HFFc6 (cell line): ENCODE data around the gene MOB2. TPM values are rescaled to one million over a fixed set of nuclear protein-coding genes. Genes with fewer than 3 reads are reported as not detected.

Source experiments
- DNase-seq: peaks from one replicate; pipeline ENCODE4 v3.0.0-alpha.2; 2018
- H3K27ac Mint-ChIP-seq: 2 replicates; pipeline ENCODE4 v1.8.0; 2020; ENCODE audit warnings: mild to moderate bottlenecking, mixed read lengths
- H3K27me3 Mint-ChIP-seq: 2 replicates; pipeline ENCODE4 v1.8.0; 2021; ENCODE audit warnings: mild to moderate bottlenecking, moderate library complexity, mixed read lengths; ENCODE audit not compliant: insufficient read depth
- H3K36me3 Mint-ChIP-seq: 2 replicates; pipeline ENCODE4 v1.8.0; 2021; ENCODE audit warnings: low read depth, mixed read lengths
- H3K4me1 Mint-ChIP-seq: 2 replicates; pipeline ENCODE4 v1.8.0; 2020; ENCODE audit warnings: low read depth, mixed read lengths
- H3K4me3 Mint-ChIP-seq: 2 replicates; pipeline ENCODE4 v1.8.0; 2020; ENCODE audit warnings: mild to moderate bottlenecking, moderate library complexity, mixed read lengths
- H3K9me3 Mint-ChIP-seq: 2 replicates; pipeline ENCODE4 v1.8.0; 2020; ENCODE audit warnings: mild to moderate bottlenecking, mixed read lengths
- total RNA-seq, 6 experiments: library from RNA; stranded (reverse); fragmentation: NEBNext Ultra II Directional; extraction: Animal tissue kit (Norgen Biotek cat#: 25700); gene quantifications; 2 replicates in 1 of 6; 3 replicates in 5 of 6; pipeline ENCODE4 v1.2.3, GENCODE V29; 2021
- TF ChIP-seq, protein P1 (sequence below): fragments of 200-600 bp; sonication (generic); IDR thresholded peaks from 2 replicates; pipeline ENCODE4 v1.5.0; 2021; ENCODE audit warnings: antibody characterized with exemption, mild to moderate bottlenecking

MOB2 gene
- total RNA-seq, 6 experiments from 2014 or later, result 19.6 to 27.4 (median 21.4) TPM

DNA sequence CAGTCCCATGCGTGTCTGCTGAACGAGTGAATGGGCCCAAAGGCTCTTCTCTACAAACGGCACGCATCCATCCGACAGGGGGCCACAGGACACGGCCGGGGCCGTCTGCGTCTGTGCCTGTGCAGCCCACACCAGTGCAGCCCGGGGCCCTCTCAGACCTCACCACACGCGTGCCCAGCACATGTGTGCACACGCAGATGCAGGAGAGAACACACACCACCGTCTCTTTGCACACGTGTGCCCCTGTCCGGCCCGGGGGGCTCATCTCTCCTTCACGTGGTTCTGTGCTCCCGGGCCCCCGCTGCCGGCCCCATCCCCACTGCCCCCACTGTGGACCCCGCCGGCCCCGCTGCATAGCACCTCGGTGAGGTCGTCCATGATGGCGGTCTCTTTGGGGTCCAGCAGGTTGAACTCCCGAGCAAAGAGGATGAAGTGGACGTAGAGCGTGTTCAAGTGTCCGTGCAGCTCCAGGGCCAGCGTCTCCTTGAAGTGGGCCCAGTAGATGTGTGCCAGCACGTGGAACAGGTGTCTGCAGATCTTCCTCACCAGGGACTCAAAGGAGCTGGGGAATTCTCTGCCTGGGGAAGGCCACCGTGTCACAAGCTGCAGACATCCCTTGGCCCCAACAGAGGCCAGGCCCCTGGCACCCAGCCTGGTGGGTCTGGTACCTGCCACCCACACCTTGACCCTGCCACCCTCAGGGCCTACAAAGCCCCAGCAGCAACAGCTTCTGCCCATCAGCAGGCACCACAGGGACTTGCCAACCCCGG, 16.5 kb downstream of the MOB2 start:
- no peaks in the 10 kb centered on the region for H3K4me1 Mint-ChIP-seq
- no peak overlapping the region for H3K27ac Mint-ChIP-seq
- no peaks in the 10 kb centered on the region for H3K9me3 Mint-ChIP-seq

DNA sequence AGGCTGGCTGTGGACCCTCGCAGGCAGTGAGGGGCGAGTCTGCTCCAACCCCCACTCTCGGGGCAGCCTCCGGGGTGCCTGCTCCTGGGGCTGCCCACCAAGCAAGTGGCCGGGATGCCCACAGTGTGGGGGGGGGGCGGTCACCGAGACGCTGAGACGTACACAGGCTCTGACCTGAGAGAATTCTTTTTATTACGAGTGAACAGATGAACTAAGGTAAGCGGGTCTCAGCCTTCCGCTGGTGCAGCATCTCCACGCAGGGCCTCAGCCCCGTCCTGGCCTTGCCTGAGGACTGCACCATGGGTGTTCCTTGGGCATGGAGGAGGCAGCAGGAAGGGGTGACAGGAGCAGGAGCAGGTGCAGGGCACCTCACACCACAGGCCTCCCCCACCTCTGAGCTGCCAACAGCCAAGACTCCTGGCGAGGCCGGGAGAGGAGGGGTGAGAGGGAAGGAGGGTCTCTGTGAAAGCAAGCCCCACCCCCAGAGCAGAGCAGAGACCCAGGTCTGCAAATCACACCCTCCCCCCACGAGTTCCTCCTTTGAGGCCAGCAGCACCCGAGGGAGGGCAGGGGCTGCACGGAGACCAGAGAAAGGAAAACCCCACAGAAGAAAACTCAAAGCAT, 17.2 kb downstream of the MOB2 start:
- Mint-ChIP-seq H3K4me3 (no peak overlapping the region), H3K4me1 (no peaks in the 10 kb centered on the region), H3K27me3 (peaks cover 4% of the 10 kb centered on the region), H3K36me3 (no peaks in the 10 kb centered on the region), H3K27ac (no peak overlapping the region), H3K9me3 (no peaks in the 10 kb centered on the region)
- TF ChIP-seq, protein P1, sequence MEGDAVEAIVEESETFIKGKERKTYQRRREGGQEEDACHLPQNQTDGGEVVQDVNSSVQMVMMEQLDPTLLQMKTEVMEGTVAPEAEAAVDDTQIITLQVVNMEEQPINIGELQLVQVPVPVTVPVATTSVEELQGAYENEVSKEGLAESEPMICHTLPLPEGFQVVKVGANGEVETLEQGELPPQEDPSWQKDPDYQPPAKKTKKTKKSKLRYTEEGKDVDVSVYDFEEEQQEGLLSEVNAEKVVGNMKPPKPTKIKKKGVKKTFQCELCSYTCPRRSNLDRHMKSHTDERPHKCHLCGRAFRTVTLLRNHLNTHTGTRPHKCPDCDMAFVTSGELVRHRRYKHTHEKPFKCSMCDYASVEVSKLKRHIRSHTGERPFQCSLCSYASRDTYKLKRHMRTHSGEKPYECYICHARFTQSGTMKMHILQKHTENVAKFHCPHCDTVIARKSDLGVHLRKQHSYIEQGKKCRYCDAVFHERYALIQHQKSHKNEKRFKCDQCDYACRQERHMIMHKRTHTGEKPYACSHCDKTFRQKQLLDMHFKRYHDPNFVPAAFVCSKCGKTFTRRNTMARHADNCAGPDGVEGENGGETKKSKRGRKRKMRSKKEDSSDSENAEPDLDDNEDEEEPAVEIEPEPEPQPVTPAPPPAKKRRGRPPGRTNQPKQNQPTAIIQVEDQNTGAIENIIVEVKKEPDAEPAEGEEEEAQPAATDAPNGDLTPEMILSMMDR, result no peak
- no peak for DNase-seq

More for the DNA sequence above, 16.5 kb downstream of the MOB2 start:
- no peak for DNase-seq
- no peak overlapping the region for H3K4me3 Mint-ChIP-seq
- H3K36me3 Mint-ChIP-seq, result no peaks in the 10 kb centered on the region; the same call in 1 of the 2 replicates
- H3K27me3 Mint-ChIP-seq, result peaks cover 4% of the 10 kb centered on the region
- TF ChIP-seq, protein P1, result no peak

DNA sequence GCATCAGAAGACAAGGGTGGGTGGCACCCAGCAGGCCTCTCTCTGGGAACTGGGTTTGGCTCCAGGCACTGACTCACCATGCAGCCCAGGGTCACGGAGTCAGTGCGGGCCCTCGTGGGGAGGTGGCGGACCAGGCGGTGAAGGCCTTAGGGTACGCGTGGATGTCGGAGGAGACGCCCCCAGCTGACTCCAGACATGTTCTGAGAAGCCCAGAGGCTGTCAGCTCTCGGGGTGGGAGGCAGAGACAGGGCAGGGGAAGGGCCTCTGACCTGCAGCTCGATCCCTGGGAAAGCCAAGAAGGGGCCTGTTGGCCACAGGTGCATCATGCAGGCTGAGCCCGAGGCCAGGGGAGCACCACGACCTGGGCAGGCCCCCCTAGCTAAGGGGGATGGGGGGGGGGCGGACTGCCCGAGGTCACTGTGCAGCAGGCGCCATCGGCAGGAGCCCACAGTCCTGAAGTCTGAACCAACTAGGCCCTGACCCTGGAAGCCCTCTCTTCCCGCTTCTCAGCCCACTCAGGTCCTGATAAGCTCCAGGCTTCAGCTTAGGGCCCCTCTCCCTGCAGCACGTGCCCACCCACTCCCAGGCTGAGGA, 18.0 kb downstream of the MOB2 start:
- DNase-seq, result no peak
- TF ChIP-seq, protein P1, result no peak
- H3K4me1 Mint-ChIP-seq, result no peaks in the 10 kb centered on the region
- H3K4me3 Mint-ChIP-seq, result no peak overlapping the region
- H3K36me3 Mint-ChIP-seq, result no peaks in the 10 kb centered on the region
- H3K27me3 Mint-ChIP-seq, result peaks cover 4% of the 10 kb centered on the region
- no peak overlapping the region for H3K27ac Mint-ChIP-seq
- no peaks in the 10 kb centered on the region for H3K9me3 Mint-ChIP-seq

DNA sequence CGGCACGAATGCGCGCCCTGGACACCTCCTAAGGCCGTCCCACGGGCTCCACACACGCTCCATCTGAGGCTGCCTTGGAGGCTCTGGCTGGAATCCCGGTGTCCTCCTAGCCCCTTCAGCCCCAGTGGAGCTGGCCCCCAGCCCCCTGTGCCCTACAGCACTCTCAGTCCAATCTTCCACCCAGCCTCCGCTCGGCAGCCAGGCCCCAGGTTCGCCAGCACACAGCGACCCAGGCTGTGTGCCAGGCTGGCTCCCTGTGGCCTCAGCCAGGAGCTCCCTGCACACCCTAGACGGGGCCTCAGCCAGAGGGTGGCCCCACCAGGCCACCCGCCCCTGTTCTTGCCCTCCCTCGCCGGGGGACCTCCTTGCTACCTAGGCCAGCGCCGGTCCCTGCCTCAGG, 18.6 kb downstream of the MOB2 start:
- TF ChIP-seq, protein P1, result no peak
- Mint-ChIP-seq H3K4me3 (no peak overlapping the region), H3K4me1 (no peaks in the 10 kb centered on the region)

DNA sequence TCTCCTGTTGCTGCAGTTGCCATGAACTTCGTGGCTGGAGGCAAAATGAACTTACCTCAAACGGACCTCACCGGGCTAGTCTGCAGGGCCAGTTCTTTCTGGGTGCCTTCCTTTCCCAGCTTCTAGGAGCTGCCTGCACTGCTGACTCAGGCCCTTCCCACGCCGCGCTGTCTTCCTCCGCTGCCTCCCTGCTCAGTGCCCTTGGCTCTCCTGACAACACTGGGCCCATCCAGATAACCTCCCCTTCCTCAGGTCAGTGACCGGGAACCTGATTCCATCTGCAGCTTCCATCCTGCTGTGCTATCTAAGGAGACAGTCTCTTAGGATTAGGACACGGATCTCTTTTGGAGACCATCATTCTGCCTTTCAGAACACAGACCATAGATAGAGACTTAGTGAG, 19.3 kb downstream of the MOB2 start:
- Mint-ChIP-seq H3K27ac (no peak overlapping the region), H3K9me3 (no peaks in the 10 kb centered on the region), H3K27me3 (peaks cover 4% of the 10 kb centered on the region), H3K36me3 (no peaks in the 10 kb centered on the region), H3K4me1 (no peaks in the 10 kb centered on the region), H3K4me3 (no peak overlapping the region)
- DNase-seq, result no peak
- TF ChIP-seq, protein P1, result no peak

More for the DNA sequence above, 18.6 kb downstream of the MOB2 start:
- DNase-seq, result no peak
- H3K27ac Mint-ChIP-seq, result no peak overlapping the region
- peaks cover 4% of the 10 kb centered on the region for H3K27me3 Mint-ChIP-seq
- no peaks in the 10 kb centered on the region for H3K36me3 Mint-ChIP-seq
- H3K9me3 Mint-ChIP-seq, result no peaks in the 10 kb centered on the region
